Measurements from ENCODE around the gene HSPD1. TPM values are rescaled to one million over a fixed set of nuclear protein-coding genes. Genes with fewer than 3 reads are reported as not detected.
"Not testable (repeated sequence)": the region's sequence is repeated elsewhere in the genome, so short reads cannot be mapped to it uniquely, and the experiment has no call there.

Gene HSPD1
- total and polyA plus RNA-seq, 9 of the 15 experiments (the other 6 are each of a cell fraction or from before 2014, with no cell fraction given): 398 to 1,014 (median 622) TPM

- intact Hi-C loops (cut with micrococcal nuclease): no loop called here
- Histone ChIP-seq H4K20me1 (replicated peaks; ENCODE audit: control insufficient read depth, insufficient read depth, low read length) (no peaks in the 10 kb centered on the region), H3K27me3 (ENCODE audit: control insufficient read depth in 2 of 2, insufficient read depth in 2 of 2, low read length in 2 of 2) (no peaks in the 10 kb centered on the region), H3K9me3 (replicated peaks; ENCODE audit: control insufficient read depth, insufficient read depth, low read depth, low read length) (peaks cover 2% of the 10 kb centered on the region; the same call in 1 of the 2 replicates), H3K4me1 (replicated peaks in 1 of 2; ENCODE audit: control insufficient read depth in 2 of 2, insufficient read depth in 2 of 2, low read length in 2 of 2) (no peaks in the 10 kb centered on the region), H3K79me2 (ENCODE audit: control insufficient read depth, insufficient read depth, low read length) (peaks cover 7% of the 10 kb centered on the region; the same call in 1 of the 3 replicates), H3K4me3 (no peak overlapping the region), H3K27ac (ENCODE audit: extremely low read depth, low read depth, low read length) (no peak overlapping the region), H3K4me2 (ENCODE audit: insufficient read depth, low read length) (no peak overlapping the region), H3K9ac (ENCODE audit: insufficient read depth in 1 of 2, low read depth in 2 of 2, low read length in 2 of 2) (no peak overlapping the region), H2AFZ (ENCODE audit: low read depth, low read length) (no peak overlapping the region), H3K36me3 (ENCODE audit: control insufficient read depth, insufficient read depth, low read length) (peaks cover 51% of the 10 kb centered on the region), H3K9me1 (ENCODE audit: control insufficient read depth, insufficient read depth, low read length) (no peaks in the 10 kb centered on the region)
- BruUV-seq (replicated peaks): no TSS peak
- POLR2A ChIA-PET: interaction anchor here (1.0 to 1.9 kb wide), 2 partner anchors 9 to 26 kb away, joined by 3 to 5 read pairs; no protein-coding TSS in a partner anchor
- TF ChIP-seq DDX20 (tag; IDR thresholded peaks at IDR 0.05; ENCODE audit: low read depth): no peak
- TF ChIP-seq ZNF695 (CRISPR knock-in tag; IDR thresholded peaks at IDR 0.05): no peak
- TF ChIP-seq ZNF561 (CRISPR knock-in tag; conservative IDR thresholded peaks at IDR 0.05): no peak
- TF ChIP-seq ZNF232 (CRISPR knock-in tag; IDR thresholded peaks at IDR 0.05): no peak
- CTCF ChIA-PET (ENCODE audit: low intra/inter-chr PET ratio): no interaction called here
- 80% methylated on average over 2 of the region's 2 CpGs for WGBS (ENCODE audit: insufficient coverage, low coverage, missing lambda C conversion rate)
- FAIRE-seq (no peak), ATAC-seq (peak; percentile 16), DNase-seq (ENCODE audit: extremely low read depth in 1 of 4, low spot score in 3 of 4) (no peak)
- in situ Hi-C loops (cut with MboI): no loop called here
Measured at GRCh38 chr2:197486175-197486574, 13.5 kb downstream of the HSPD1 start.

GRCh38 chr2:197484248-197484647 lies 15.4 kb downstream of the HSPD1 start:
- H3K9ac ChIP-seq (ENCODE audit: insufficient read depth in 1 of 2, low read depth in 2 of 2, low read length in 2 of 2); H3K27ac ChIP-seq (ENCODE audit: extremely low read depth, low read depth, low read length); DNase-seq (ENCODE audit: extremely low read depth in 1 of 4, low spot score in 3 of 4); H2AFZ ChIP-seq (ENCODE audit: low read depth, low read length); FAIRE-seq; H3K4me3 ChIP-seq; H3K4me2 ChIP-seq (ENCODE audit: insufficient read depth, low read length); ATAC-seq; H3K4me1 ChIP-seq (replicated peaks in 1 of 2; ENCODE audit: control insufficient read depth in 2 of 2, insufficient read depth in 2 of 2, low read length in 2 of 2); H3K27me3 ChIP-seq (ENCODE audit: control insufficient read depth in 2 of 2, insufficient read depth in 2 of 2, low read length in 2 of 2); H3K79me2 ChIP-seq (ENCODE audit: control insufficient read depth, insufficient read depth, low read length); H3K9me1 ChIP-seq (ENCODE audit: control insufficient read depth, insufficient read depth, low read length); BruUV-seq (replicated peaks); H3K9me3 ChIP-seq (replicated peaks; ENCODE audit: control insufficient read depth, insufficient read depth, low read depth, low read length); H4K20me1 ChIP-seq (replicated peaks; ENCODE audit: control insufficient read depth, insufficient read depth, low read length); in situ Hi-C loops (cut with MboI); intact Hi-C loops (cut with micrococcal nuclease): not testable (repeated sequence)
- peaks cover 32% of the 10 kb centered on the region for H3K36me3 ChIP-seq (ENCODE audit: control insufficient read depth, insufficient read depth, low read length)
- WGBS (ENCODE audit: insufficient coverage, low coverage, missing lambda C conversion rate): 93% methylated on average over 3 of the region's 3 CpGs
- POLR2A ChIA-PET: interaction anchor here (0.6 to 1.8 kb wide), 3 partner anchors 12 to 14 kb away, joined by 4 to 10 read pairs (median 7); no protein-coding TSS in a partner anchor
- CTCF ChIA-PET (ENCODE audit: low intra/inter-chr PET ratio): interaction anchor here (0.6 kb wide), 1 partner anchor 14 kb away, joined by 3 read pairs; no protein-coding TSS in a partner anchor

Measured in K562 (cell line).